Pancreas (tissue), 10 donors: ENCODE measurements around the gene BOD1L2. TPM values are rescaled to one million over a fixed set of nuclear protein-coding genes. Genes with fewer than 3 reads are reported as not detected.

Experiments
- ATAC-seq, 4 donors: fragments of 200-7000 bp; cut with Tn5 transposase; one replicate each; pipeline versions ENCODE4 v1.8.0 to v1.9.1; 2020; ENCODE audit warnings: mild to moderate bottlenecking in 4 of 4, moderate library complexity in 4 of 4
- DNase-seq, 6 donors: peaks; one replicate each; pipeline ENCODE4 v3.0.0-alpha.2; 2020
- FAIRE-seq: peaks from 2 replicates; lab custom pipeline; 2012; peaks lifted over from hg19 to GRCh38; lab: Jason Lieb, UNC
- H3K27ac ChIP-seq, 4 donors: fragments of 200-600 bp; sonication (generic); 1 replicate in 3 of 4; 2 replicates in 1 of 4; pipeline versions ENCODE4 v1.5.0 to v1.8.0; 2020
- H3K27me3 ChIP-seq, 4 donors: fragments of 200-600 bp; one replicate each; pipeline ENCODE4 v1.8.0; 2021
- H3K36me3 ChIP-seq, 3 donors: fragments of 200-600 bp; sonication (generic) in 1 of 3; one replicate each; pipeline versions ENCODE4 v1.5.0 to v1.8.0; 2020 to 2021
- H3K4me1 ChIP-seq, 3 donors: fragments of 200-600 bp; one replicate each; pipeline ENCODE4 v1.8.0; 2021
- H3K4me3 ChIP-seq, 4 donors: fragments of 200-600 bp; sonication (generic) in 2 of 4; one replicate each; pipeline versions ENCODE4 v1.5.0 to v1.8.0; 2020 to 2021
- H3K9me3 ChIP-seq, 4 donors: fragments of 200-600 bp; one replicate each; pipeline ENCODE4 v1.8.0; 2021
- WGBS, 2 donors: extraction: QIAGEN DNeasy Blood & Tissue Kit; methylation state at CpG; one replicate each; pipeline ENCODE4 v1.1.7; 2013; 5-methylcytosine and 5-hydroxymethylcytosine counted together
- intact Hi-C, 3 donors: fragments of 100-400 bp; cut with DNase I; formaldehyde crosslinking; loops; one replicate each; pipeline versions ENCODE4 v1.11.1 to v1.14.2; 2022
- polyA plus RNA-seq, 2 donors: library from polyadenylated mRNA; stranded (reverse); fragments of 200-250 nt; gene quantifications; one replicate each; pipeline ENCODE4 v1.2.3, GENCODE V29; 2013
- total RNA-seq, 6 donors: library from RNA; stranded (reverse); fragmentation: NEBNext Ultra II Directional in 4 of 6; extraction: Animal tissue kit (Norgen Biotek cat#: 25700) in 4 of 6; gene quantifications; one replicate each; pipeline versions ENCODE4 v1.2.1 to v1.2.4, GENCODE V29; 2021 to 2023
- TF ChIP-seq, protein P1 (sequence below), 4 donors: fragments of 200-600 bp; sonication (generic) in 3 of 4; IDR thresholded peaks; one replicate each; pipeline versions ENCODE4 v1.5.0 to v1.8.0; 2021; ENCODE audit warnings: antibody characterized with exemption in 4 of 4
- donor health status: healthy with polysubstance abuse.
- donor health status: DM: no; HTN: no; CAD: no; lungs with moderate emphysema.
- donor health status: DM: no; HTN: no; CAD: no.
- donor health status: control.
- donor health status: control.
- donor health status: Bipolar disorder and iron deficiency.
- donor health status: DM: yes; HTN: yes; CAD: no.
- donor health status: DM: no; HTN: no; CAD: no.
- donor health status: DM: no; HTN: no; CAD: no.
- donor health status: DM: yes; HTN: yes; CAD: no.

BOD1L2 gene
- total RNA-seq (not detected), polyA plus RNA-seq (not detected)

DNA sequence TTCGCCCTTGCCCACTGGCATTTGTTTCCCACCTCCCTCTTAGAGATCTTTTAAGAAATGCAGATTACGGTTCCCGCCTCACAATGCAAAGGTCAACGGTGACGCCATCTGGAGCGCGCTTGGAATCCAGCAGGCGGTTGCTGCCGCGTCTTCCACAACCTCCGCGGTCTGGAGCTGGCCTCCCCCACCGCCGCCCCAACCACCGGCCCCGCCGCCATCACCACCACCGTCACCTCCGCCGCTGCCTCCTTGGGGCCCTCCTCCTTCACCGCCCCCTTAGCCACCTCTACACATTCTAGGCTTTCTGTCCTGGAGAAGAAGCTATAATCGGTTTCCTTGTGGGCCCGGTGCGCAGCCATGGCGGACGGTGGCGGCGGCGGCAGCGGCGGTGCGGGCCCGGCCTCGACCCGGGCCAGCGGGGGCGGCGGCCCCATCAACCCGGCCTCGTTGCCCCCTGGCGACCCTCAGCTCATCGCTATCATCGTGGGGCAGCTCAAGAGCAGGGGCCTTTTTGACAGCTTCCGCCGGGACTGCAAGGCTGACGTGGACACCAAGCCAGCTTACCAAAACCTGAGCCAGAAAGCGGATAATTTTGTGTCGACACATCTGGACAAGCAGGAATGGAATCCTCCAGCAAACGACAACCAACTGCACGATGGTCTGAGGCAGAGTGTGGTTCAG is at the start of gene BOD1L2:
BOD1L2 (plus strand) TSS at position 132 of the 681 bp plus-strand sequence; CDS start at position 358, 226 bp downstream.
- WGBS, 2 donors = 81 to 83% methylated on average over 45 to 50 of the region's 50 CpGs
- no peaks in the 10 kb centered on the region for H3K9me3 ChIP-seq
- H3K36me3 ChIP-seq = no peaks in the 10 kb centered on the region
- no peak for DNase-seq
- H3K4me3 ChIP-seq = no peak within 1 kb of the TSS
- peaks cover 0 to 8% (median 0%) of the 10 kb centered on the region in 4 donors for H3K27me3 ChIP-seq
- TF ChIP-seq, protein P1, sequence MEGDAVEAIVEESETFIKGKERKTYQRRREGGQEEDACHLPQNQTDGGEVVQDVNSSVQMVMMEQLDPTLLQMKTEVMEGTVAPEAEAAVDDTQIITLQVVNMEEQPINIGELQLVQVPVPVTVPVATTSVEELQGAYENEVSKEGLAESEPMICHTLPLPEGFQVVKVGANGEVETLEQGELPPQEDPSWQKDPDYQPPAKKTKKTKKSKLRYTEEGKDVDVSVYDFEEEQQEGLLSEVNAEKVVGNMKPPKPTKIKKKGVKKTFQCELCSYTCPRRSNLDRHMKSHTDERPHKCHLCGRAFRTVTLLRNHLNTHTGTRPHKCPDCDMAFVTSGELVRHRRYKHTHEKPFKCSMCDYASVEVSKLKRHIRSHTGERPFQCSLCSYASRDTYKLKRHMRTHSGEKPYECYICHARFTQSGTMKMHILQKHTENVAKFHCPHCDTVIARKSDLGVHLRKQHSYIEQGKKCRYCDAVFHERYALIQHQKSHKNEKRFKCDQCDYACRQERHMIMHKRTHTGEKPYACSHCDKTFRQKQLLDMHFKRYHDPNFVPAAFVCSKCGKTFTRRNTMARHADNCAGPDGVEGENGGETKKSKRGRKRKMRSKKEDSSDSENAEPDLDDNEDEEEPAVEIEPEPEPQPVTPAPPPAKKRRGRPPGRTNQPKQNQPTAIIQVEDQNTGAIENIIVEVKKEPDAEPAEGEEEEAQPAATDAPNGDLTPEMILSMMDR (IDR thresholded peaks at IDR 0.05) = no peak
- ATAC-seq = no peak
- FAIRE-seq = no peak
- intact Hi-C loops = no loop called here
- H3K27ac ChIP-seq = no peak within 1 kb of the TSS
- H3K4me1 ChIP-seq = peaks cover 0 to under 1% (median 0%) of the 10 kb centered on the region in 3 donors

DNA sequence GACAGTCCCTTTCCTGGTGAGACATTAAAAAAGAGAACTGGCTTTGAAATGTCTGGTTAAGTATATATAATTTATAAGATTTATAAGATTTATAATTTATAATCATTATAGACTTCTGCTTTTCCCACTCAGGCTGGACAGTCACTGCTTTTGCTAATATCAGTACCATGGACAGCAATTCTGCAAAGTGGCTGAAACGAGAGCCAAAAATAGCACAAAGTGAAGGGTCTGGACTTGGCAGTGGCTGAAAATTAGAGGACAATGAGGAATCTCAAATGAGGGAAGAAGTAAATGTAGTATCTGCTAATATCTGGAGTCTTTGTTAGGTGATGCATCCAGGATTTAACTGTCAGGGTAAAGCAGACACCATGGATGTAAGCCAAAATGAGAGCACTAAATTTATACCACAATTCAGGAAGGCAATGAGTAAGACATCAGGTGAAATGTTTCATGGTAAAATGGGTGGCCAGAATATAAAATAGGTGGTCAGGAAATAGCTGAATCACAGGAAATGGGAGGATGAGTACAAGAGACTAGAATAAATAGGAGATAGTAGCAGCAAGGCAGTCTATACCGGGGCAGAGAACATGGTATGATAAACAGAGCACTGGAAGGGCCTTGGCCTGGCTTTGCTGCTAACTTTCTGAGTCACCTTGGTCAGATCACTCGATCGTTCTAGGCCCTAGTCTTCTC is 39.6 kb upstream of the BOD1L2 start:
- ATAC-seq (peak in 2 of 4 donors; percentile 60 to 64), FAIRE-seq (no peak), DNase-seq (no peak)
- TF ChIP-seq, protein P1 (IDR thresholded peaks at IDR 0.05) = no peak
- H3K27ac ChIP-seq = no peak overlapping the region
- WGBS, 2 donors = 52 to 55% methylated on average over 4 of the region's 4 CpGs
- no peaks in the 10 kb centered on the region for H3K9me3 ChIP-seq
- no peak overlapping the region for H3K4me3 ChIP-seq
- H3K36me3 ChIP-seq = no peaks in the 10 kb centered on the region
- H3K27me3 ChIP-seq = no peaks in the 10 kb centered on the region
- H3K4me1 ChIP-seq = no peaks in the 10 kb centered on the region
- intact Hi-C loops = no loop called here

DNA sequence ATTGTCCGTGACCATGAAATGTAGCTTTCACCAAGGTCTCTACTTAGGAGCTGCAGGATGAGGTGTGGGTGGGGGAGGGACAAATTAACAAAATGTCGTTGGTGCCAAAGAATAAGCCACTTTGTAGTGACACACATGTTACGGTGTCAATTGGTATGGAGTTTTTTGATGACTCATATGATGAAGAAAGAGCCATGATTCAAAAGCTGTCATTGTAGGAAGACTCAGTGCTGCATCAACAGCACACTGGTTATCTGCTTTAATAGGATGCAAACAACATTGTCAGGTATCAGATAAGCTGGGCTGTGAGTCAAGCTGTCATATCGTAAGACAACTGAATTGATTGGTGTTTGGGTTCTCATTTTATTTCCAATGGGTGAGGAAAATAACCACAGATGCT is 36.6 kb upstream of the BOD1L2 start:
- ATAC-seq (no peak), DNase-seq (no peak), FAIRE-seq (no peak)
- H3K9me3 ChIP-seq = no peaks in the 10 kb centered on the region
- no peaks in the 10 kb centered on the region for H3K27me3 ChIP-seq
- H3K36me3 ChIP-seq = no peaks in the 10 kb centered on the region
- intact Hi-C loops = no loop called here
- WGBS, 2 donors = 44 to 55% methylated on average over 4 of the region's 4 CpGs
- H3K4me3 ChIP-seq = no peak overlapping the region
- H3K4me1 ChIP-seq = no peaks in the 10 kb centered on the region
- TF ChIP-seq, protein P1 (IDR thresholded peaks at IDR 0.05) = no peak
- H3K27ac ChIP-seq = no peak overlapping the region

DNA sequence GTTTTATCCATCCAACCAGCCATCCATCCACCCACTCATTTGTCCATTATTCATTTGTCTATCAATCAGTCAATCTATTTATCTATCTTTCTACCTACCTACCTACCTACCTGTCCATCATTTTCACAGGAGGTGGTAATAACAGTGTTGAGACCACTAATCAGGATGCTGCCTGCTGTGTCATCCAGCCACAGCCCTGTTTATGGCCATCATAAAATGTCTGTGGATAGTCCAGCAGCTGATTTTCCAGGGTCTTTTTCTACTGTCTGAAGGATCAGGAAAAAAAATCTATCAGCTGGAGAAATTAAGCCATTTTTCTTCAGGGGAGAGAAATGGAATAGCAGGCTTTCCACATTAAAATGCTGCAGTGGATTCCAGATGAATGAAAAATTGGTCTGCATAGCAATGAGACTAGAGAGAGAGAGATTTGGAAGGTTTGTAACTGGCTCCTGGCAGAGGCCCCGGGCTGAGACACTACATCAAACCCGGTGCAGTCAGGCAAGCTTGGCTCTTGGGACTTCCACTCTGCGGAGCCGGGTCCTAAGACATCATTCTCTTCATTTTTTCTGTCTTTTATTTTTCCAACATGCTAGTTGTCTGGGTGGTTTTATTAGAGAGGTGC is 33.0 kb upstream of the BOD1L2 start:
- ATAC-seq (no peak), DNase-seq (no peak), FAIRE-seq (no peak)
- WGBS, 2 donors = 46 to 62% methylated on average over 4 of the region's 4 CpGs
- TF ChIP-seq, protein P1 (IDR thresholded peaks at IDR 0.05) = no peak
- intact Hi-C loops = no loop called here
- no peaks in the 10 kb centered on the region for H3K36me3 ChIP-seq
- H3K4me1 ChIP-seq = no peaks in the 10 kb centered on the region
- H3K27ac ChIP-seq = no peak overlapping the region
- no peak overlapping the region for H3K4me3 ChIP-seq
- no peaks in the 10 kb centered on the region for H3K9me3 ChIP-seq
- H3K27me3 ChIP-seq = no peaks in the 10 kb centered on the region
